ENCODE results near the gene LSAMP.

DNA sequence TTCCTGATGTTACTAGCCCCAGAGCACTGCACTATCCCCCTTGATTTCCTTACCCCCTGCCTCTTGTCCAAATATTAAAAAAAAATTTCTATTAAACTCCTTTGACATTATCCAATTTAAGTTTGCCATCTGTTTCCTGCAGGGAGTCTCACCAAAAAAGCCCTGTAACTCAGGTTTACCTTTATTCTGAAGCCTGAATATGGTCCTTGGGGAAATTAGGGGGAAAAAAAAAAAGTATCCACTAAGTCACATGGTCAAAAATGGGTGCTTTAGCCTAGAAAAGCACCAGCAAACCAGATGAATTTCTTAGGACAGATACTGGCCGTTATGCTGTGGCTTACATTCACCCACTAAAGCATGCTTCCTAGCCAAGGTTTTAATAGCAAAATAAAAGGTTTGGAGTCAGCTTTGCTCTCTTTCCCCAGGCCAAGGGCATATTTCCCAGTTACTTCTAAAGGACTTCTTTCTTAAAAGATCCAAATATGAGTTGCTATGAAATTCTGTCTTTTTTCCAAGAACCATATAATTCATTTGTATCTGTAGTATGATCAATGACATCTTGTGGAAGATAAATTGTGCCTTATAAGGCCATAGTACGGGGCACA, 394.9 kb downstream of the LSAMP start:
- TF ChIP-seq POLR2AphosphoS5 (IDR thresholded peaks at IDR 0.05; ENCODE audit: low read depth, low read length), result no peak
- no peak for TF ChIP-seq POLR2A (IDR thresholded peaks at IDR 0.05; ENCODE audit: low read depth, low read length)

All from GM12891 (cell line).